ENCODE data around the gene MCAT.

MCAT gene

DNA sequence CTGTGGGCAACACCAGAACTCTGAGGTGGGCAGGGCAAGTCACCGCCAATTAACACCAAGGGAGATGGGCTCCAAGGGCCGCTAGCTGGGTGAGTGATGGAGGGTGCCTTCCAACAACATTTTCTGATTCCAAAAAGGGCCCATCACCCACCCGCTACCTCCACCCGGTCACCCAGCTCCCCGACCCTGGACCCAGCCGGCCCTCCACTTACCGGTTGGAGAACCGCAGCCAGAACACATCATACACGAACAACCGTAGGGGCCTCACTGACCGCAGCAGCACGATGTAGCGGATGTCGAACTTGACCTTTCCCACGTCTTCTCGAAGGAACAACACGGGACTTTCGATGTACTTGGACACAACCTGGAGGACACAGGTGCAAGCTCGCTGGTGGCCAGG is 29.0 kb upstream of the MCAT start:
- no peak for DNase-seq (ENCODE audit: low spot score)

DNA sequence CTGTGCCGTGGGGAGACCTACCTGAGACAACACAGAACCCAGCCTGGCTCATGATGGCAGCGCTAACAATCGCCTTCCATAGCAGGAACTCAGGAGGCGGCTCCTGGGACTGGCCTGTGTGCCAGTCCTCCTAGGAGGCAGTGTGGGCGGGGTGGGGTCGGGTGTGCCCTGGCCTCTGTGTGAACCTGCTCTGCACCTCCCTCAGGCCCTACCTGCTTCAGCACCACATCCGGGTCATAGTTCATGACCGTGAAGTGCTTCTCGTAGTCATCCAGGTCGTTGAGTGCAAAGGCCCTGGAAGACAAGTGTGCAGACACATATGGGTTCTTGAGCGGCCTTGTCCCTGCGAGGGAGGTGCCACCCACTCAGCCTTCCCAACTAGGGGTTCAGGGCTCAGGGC is 28.4 kb upstream of the MCAT start:
- DNase-seq (ENCODE audit: low spot score), result no peak

DNA sequence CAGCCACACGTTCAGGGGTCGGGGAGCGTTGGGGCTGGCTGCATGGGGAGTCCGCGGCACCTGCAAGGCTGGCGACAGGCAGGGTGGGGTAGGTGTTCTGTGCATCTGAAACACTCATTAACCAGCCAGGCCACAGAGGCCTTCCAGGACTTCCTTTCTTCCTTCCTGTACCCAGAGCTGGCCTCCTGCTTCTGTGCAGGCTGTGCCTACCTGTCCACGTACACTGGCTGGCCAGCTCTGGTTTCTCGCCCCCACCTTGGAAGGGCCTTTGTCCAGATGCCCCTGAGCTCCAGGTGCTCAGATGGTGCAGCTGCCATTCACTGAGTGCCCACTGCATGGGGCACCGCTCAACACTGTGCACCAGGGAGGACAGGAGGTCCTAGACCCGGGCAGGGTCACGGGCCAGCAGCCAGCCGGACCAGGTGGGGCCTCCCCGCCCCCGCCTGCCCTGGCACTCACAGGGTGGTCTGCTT is 27.9 kb upstream of the MCAT start:
- DNase-seq (ENCODE audit: low spot score), result no peak

DNA sequence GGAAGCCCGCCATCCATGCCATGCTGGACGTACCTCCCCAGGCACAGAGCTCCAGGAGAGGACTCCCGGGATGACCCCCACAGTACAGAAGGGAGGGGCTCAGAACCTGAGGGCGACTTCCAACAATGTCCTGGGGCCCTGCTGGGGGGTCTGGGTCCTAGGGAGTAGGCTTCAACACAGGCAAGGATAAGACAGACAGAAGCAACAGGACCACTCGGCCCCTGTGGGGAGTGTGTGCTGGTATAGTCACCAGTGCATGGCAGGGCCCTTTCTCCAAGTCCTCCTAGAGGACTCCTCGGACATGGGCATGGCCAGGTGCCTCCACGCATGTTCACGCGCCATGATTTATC is 26.9 kb upstream of the MCAT start:
- DNase-seq (ENCODE audit: low spot score), result no peak

DNA sequence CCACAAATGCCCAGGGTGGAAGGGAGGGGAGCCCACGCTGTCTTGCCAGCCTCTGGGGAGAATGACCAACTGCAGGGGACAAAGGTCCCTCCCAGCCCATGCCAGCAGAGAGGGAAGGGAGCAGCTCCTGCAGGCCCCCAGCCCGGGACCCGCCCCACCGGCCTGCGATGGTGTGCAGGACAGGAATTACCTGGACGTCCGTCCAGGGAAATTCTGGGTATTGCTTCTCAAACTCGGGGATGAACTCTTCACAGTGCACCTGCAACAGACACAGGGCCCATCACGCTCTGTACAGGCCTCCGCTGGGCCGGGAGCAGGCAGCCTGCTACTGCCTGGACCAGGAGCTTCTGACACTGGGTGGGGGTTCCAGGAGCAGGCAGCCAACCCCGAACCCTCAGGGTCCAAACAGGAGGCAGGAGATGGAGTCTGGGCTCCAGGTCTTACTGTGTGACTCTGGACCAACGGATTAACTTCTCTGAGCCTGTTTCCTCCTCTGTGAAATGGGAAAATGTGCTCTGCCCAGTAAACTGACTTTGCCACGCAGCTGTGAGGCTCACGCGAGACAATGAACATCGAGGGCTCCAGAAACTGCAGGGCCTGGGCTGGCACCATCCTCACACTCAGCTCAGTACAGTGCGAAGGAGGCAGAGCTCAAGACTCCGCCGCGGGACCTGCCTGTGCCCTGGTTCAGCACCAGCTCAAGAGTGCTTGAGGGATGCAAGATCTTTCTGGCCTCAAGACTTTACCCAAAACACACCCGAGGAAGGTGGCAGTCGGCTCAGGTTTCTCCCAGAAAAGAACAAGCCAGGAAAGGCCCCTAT is 26.3 kb upstream of the MCAT start:
- no peak for DNase-seq (ENCODE audit: low spot score)

DNA sequence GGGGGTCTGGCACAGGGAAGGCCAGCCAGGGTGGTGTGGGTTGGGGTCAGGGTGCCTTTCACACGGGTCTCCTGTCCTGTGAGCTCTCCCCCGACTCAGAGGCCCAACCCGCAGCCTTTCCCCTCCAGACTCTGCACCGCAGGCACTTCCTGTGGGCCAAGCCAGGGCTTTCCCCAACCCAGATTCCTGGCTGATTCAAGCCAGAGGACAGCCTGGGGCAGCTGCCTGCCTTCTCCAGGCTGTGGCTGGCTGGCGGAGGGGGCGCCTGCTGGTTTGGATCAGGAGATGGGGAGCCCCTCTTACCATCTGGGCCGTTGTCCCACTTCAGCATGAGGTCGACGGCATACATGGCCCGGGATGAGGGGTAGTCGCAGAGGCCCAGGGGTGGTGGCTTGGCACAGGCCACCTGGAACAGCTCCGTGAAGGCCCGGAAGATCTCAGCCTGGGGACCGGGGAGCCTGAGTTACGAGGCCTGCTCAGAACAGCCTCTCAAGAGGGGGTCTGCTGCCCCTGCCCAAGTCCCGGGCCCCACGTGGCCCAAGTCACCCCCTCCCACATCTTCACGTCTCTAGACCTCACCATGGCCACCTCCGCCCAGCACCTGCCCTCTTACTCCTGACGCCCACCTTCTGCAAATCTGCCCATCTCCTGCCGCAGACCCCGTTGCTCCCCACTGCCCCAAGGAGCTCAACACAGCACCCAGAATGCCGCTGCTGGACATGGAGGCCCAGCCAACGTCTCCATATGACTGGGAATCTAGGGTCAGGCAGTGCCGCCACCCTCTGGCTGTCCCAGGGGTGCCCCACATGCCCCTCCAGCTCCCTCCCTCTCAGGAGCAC is 25.5 kb upstream of the MCAT start:
- DNase-seq (ENCODE audit: low spot score), result no peak

DNA sequence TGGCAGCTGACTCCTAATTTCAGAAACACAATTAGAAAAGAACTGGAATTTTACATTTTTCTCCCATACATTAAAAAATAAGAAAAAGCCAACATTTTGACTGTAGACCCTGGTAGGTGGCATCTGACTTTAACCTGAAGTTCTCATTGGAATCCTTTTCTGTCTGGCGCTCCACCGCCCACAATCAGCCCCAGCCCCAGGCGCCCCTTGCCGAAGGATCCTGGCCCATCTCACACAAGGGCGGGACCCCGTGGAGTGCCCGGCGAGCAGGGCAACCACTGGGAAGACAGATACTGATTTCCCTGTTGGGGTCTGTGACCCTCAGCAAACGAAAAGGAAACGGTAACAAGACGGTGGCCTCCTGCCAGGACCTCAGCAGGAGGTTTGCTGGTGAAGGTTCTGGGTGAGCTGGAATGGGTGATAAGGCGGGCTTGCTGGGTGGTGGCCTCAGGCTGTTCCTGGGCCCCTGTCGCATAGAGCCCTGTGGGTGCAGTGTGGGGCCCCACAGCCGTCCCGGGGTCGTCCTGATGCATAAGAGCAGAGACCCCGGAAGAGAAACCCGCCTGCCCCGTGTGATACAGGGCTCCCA is 23.9 kb upstream of the MCAT start:
- DNase-seq (ENCODE audit: low spot score), result no peak

DNA sequence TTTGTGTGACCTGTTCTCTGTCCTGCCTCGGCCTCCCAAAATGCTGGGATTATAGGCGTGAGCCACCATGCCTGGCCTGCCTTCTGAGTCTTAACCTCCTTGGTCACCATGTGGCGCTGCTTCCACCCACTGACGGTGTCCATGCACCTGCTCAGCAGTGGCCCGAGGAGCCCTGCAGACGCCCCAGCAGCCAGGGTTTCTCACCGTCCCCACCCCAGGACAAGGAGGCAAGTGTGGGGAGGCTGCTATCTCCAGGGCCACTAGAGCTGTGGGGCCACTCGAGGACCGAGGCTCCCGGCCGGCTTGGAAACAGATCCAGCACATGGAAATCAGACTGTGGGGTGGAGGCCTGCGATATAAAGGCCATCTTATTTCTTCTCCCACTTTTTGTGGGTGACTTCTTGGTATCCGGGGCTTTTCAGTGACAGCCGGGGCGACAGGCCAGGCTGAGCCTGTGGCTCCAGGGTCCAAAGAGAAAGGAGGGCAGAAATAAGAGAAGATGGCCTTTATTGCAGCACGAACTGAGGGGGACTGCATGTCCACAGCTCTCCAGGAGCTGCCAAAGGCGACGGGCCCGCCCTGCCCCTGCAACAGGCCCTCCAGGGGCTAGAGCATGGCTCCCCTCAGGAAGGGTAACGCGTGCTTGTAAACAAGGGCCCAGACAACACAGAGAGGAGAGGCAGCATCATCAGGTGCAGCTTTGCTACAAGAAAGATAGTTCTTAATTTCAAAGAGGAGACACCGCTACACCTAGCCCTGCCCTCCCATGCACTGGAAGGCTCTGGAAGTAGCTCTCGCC is 23.1 kb upstream of the MCAT start:
- DNase-seq (ENCODE audit: low spot score), result no peak

DNA sequence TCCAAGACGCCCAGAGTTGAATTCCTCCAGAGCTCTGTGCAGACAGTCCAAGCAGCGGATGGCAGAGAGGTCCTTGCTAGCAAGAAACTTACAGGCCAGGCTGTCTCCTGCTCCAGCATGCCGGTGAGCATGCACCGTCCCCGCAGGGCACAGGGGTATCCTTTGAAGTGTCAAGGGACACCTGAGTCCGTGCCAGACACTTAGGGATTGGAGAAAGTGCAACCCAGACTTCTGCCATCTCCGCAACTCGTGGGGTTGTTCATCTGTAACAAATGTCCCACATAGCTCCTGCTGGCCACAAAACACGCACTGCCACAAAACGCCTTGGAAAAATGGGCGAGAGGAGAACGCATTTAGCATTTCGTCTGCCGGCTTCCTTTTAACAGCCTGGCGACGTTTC is 21.4 kb upstream of the MCAT start:
- DNase-seq (ENCODE audit: low spot score), result no peak

DNA sequence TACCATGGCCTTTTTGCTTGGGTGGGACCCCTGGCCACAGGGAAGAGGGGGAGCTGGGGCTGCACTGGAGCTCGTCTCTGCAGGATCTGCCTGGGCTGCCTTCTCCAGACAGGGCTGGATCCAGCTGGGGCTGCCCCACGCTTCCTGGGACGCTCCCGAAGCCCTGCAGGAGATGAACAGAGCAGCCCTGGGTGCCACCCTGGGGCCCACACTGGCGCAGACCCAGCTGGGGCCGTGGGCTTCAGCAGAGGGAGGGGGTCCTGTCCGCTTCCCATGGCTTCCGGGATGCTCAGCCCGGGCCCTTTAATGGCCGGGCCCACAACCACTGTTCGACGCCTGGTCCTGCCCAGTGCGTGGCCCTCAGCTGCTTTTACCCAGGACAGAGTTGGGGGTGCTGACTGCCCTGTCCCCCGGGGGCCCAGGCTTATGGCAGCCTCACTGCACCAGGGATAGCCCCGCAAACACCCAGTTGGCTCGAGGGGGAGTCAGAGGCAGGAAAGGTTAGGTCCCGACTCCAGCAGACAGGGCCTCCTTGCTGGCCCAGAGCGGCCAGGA is 20.1 kb upstream of the MCAT start:
- no peak for DNase-seq (ENCODE audit: low spot score)

DNA sequence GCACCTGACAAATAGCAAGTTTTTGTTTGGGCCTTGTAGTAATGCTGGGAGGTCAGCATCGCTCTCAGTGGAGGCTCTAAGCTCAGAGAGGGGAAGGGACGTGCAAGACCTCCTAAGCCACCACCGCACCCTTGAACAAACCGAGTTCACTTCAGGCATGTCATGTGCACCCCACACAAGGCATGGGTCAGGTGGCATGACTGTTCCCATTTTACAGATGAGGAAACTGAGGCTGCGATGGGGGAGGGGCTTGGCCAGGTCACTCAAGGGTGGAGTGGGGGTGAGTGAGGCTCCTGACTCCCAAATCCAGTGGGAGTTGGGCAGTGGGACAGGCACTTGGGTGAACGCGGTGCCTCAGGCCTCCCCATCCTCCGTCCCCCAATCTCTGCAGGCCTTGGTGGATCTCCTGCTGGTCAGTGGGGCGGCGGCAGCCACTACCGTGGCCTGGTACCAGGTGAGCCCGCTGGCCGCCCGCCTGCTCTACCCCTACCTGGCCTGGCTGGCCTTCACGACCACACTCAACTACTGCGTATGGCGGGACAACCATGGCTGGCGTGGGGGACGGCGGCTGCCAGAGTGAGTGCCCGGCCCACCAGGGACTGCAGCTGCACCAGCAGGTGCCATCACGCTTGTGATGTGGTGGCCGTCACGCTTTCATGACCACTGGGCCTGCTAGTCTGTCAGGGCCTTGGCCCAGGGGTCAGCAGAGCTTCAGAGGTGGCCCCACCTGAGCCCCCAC is 19.4 kb upstream of the MCAT start:
- no peak for DNase-seq (ENCODE audit: low spot score)

DNA sequence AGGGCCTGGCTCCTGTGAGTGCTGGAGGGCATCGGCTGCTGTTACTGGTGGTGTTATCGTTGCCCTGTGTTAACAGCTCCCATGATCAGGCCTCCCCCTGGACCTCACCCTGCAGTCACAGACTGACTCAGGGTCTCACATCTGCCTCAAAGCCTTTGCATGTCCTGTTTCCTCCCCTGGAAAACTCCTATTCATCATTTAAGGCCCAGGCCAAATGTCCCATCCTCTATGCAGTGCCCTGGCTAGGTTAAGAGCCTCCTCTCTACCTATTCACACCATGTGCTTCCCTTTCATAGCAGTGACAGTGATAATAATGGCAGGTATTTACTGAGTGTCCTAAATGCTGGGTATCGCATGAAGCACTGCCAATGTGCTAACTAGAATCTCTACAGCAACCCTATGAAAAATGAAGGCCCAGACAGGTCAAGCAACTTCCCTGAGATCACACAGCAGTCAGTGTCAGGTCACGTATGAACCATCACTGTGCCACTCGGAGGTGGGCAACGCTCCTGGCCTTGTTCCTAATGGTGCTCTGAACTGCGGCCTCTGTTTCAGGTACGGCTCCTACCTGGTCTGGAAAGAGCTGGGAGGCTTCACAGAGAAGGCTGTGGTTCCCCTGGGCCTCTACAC is 17.4 kb upstream of the MCAT start:
- no peak for DNase-seq (ENCODE audit: low spot score)

DNA sequence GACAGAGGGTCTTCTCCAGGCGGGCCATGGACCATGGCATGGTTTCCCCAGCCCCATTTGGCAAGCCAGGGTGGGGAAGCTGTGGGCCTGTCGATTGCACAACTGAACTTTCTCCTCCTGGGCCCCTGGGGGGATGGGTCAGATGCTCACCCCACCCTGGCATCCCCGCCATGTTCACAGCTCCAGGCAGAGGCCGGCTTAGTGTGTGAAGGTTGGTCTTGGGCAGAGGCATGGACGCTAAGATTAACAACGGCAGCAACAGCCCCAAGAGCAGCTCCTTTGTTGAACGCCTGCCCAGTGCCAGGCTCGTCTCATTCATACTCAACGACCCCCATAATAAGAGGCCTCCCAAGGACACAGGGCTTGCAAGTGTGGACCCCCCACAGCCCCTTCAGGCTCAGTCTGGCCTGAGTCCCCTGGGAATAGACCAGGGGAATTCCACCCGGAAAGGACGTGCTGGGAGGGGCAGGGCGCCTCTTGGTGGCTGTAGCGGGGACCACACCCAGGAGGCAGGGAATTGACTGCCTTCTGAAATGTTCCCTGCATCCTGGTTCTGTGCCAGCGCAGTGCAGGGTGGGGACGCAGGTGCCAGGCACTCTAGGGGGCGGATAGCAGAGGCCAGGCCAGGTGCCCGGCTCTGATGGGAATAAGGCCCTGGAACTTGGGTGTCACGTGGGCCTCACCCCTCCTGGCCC is 16.4 kb upstream of the MCAT start:
- no peak for DNase-seq (ENCODE audit: low spot score)

DNA sequence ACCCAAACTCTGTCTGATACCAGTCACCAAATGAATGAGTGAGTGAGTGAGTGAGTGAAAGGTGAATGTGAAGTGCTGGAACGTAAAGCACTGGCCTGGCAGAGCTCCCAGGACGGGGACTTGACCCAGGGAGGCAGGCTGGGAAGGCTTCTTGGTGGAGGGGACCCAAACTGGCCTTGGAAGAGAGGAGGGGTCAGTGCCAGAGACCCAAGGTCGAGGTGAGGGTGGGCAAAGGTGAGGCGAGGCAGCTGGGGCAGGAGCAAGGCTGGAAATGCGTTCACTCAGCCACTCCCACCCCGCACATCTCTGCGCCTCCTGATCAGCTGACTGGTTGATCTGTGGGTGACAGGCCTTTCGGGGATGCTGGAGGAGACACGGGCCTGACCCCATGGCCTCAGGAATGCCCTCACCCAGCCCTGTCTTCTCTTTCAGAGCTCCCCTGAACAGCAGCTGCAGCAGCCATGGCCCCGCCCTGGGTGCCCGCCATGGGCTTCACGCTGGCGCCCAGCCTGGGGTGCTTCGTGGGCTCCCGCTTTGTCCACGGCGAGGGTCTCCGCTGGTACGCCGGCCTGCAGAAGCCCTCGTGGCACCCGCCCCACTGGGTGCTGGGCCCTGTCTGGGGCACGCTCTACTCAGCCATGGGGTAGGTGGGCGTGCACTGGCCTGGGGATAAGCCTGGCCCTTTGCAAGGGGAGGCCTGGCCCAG is 15.7 kb upstream of the MCAT start:
- DNase-seq (ENCODE audit: low spot score), result no peak

DNA sequence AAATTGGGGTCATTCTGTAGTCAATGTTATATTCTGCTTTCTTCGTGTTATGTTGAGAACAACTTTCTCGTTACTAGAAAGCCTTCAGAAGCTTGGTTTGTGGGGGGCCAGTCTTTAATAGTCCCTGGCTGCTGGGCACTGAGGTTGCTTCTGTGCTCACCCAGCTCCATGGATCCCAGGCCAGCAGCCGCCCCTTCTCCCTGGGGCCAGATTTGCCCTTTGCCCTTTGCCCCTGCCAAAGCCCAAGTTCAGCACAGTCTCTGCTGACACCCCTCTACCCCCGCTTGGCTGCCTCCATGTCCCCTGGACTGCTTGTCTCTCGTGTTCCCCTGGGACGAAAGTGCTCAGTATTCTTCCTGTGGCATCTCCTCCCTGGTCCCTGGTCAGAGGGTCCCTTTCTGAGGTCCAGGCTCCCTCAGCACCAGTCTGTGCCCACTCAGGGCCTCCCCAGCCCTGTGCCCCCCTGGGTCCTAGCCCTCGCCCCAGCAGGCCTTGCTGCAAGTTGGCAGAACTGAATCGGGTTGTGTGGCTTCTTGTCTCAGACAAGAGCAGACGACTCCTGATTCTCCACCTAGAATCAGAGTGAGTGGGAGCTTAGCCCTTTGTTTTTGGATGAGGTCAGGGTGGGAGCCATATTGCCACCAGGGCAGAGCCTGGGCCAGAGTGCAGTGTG is 14.8 kb upstream of the MCAT start:
- DNase-seq (ENCODE audit: low spot score), result no peak

DNA sequence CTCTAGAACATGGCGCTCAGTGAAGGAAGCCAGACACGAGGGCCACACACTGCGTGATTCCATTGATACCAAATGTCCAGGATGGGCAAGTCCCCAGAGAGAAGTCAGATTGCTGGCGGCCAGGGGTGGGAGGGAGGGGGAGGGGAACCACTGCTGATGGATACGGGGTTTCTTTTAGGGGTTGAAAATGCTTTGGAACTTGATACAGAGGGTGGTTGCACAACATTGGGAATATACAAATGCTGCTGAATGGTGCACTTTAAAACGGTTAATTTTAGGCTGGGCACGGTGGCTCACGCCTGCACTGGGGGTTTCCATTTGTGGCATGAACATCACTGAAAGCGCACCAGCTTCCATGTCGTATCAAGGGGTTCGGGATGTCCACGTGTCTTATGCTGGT is 13.2 kb upstream of the MCAT start:
- DNase-seq (ENCODE audit: low spot score), result no peak

DNA sequence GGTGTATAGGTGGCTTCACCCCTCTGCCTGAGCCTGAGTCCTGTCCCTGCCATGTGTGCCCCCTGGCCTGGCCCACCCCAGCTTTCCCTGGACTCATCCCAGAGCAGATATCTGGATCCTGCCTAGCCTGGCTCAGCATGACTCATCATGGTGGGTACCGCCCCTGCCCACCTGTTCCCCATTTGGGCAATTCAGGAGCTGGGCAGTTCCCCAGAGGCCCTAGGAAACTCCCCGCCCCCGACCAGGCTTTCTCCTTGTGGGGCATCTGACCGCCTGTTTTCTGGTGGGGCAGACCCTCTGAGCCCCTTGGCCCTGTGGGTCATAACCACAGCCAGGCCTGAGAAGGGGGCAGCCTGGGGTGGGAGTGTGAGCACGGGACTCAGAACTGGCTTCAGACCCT is 12.6 kb upstream of the MCAT start:
- DNase-seq (ENCODE audit: low spot score), result no peak

DNA sequence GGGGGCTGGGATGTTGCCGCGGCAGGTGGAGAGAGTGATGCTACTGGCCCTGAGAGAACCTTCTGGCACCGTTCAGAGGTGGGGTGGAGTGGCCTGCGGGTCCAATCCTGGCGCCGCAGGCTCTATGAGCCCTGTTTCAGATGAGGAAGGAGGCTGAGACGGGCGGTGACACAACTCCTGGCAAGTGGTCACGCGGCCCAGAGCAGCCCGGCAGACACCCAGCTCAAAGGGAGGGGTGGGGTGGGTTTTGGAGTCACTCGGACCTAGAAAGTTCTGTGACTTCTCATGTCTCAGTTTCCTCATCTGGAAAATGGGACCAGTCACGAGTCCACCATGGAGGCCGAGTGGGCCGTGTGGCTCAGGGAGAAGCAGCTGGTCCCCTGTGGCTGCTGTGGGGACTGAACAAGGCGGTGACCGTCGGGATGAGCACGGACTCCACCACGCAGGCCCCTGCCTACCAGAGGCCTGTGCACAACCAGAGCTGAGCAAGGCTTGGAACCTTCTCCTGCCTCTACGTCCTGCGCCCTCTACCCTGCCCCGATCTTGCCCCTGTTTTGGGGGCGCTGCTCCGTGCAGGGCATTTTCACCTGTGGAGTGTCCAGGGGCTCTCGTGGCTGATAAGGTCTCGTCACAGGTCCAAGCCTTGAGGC is 11.8 kb upstream of the MCAT start:
- no peak for DNase-seq (ENCODE audit: low spot score)
